GM12801 (cell line): Measurements from ENCODE around the gene NLGN1.

Experiments used
- CTCF ChIP-seq: IDR thresholded peaks from one replicate; pipeline ENCODE4 v1.5.1; 2011; ENCODE audit warnings: control low read depth; ENCODE audit not compliant: insufficient read length; ENCODE audit errors: extremely low read depth

NLGN1 gene

GRCh38 chr3:173911446-173911845 is 513.9 kb downstream of the NLGN1 start:
- no peak for TF ChIP-seq CTCF

GRCh38 chr3:173912126-173912525 is 514.6 kb downstream of the NLGN1 start:
- no peak for TF ChIP-seq CTCF

- no peak for TF ChIP-seq CTCF
Observed at GRCh38 chr3:173913397-173913796, 515.9 kb downstream of the NLGN1 start.

GRCh38 chr3:173913974-173914421 is 516.5 kb downstream of the NLGN1 start:
- no peak for TF ChIP-seq CTCF

GRCh38 chr3:173916799-173917198 is 519.3 kb downstream of the NLGN1 start:
- TF ChIP-seq CTCF = no peak

GRCh38 chr3:173920386-173920785 is 522.8 kb downstream of the NLGN1 start:
- TF ChIP-seq CTCF = no peak

- TF ChIP-seq CTCF = no peak
Observed at GRCh38 chr3:173921732-173922131, 524.2 kb downstream of the NLGN1 start.

- TF ChIP-seq CTCF = no peak
Observed at GRCh38 chr3:173923204-173923603, 525.7 kb downstream of the NLGN1 start.
